Mesodermal cell (in vitro differentiated cells): ENCODE results near the gene CARD8.
"Not testable (repeated sequence)": the region's sequence is repeated elsewhere in the genome, so short reads cannot be mapped to it uniquely, and the experiment has no call there.

ENCODE experiments used
- H3K27ac ChIP-seq: 2 replicates; pipeline ENCODE4 v1.7.0; 2013; ENCODE audit warnings: mild to moderate bottlenecking, low read depth, low read length, moderate library complexity; ENCODE audit not compliant: severe bottlenecking
- H3K36me3 ChIP-seq: 2 replicates; pipeline ENCODE4 v1.7.1; 2013; ENCODE audit warnings: mild to moderate bottlenecking, low read length, moderate library complexity; ENCODE audit not compliant: control insufficient read depth, insufficient read depth
- H3K4me1 ChIP-seq: one replicate; pipeline ENCODE4 v1.7.1; 2013; ENCODE audit warnings: mild to moderate bottlenecking, low read length; ENCODE audit not compliant: insufficient read depth, control insufficient read depth, poor library complexity, severe bottlenecking
- H3K4me3 ChIP-seq: 2 replicates; pipeline ENCODE4 v1.7.0; 2013; ENCODE audit warnings: low read length, control low read depth, mild to moderate bottlenecking; ENCODE audit not compliant: insufficient read depth, poor library complexity, severe bottlenecking; ENCODE audit errors: extremely low read depth
- H3K9me3 ChIP-seq: 2 replicates; pipeline ENCODE4 v1.7.1; 2013; ENCODE audit warnings: mild to moderate bottlenecking, low read length, moderate library complexity; ENCODE audit not compliant: control insufficient read depth
- WGBS, 2 experiments: methylation state at CpG; one replicate each; pipeline ENCODE4 v1.1.5; 2013; ENCODE audit warnings: missing lambda C conversion rate in 2 of 2; ENCODE audit not compliant: insufficient coverage in 2 of 2; 5-methylcytosine and 5-hydroxymethylcytosine counted together

CARD8 gene

DNA sequence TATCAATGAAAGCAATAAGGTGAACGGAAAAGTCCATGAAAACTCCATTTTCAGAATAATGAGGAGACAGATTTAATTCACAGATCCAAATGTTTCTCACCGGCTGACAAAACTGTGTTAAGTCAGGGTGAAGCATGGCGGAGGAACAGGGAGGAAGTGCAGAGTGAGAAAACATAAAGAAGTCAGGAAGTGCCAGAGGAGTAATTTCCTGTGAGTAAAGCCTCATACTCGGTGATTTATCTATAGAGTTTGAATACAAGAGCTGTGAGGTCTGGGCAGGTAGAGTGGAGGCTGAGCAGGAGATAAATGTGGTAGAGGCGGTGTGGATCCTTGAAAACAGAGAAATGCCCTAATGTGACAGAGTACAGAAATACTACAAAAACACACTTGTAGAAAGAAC, 11.4 kb downstream of the CARD8 start:
- Histone ChIP-seq H3K36me3 (peaks cover 40% of the 10 kb centered on the region), H3K9me3 (no peaks in the 10 kb centered on the region), H3K4me3 (no peak overlapping the region), H3K4me1 (no peaks in the 10 kb centered on the region), H3K27ac (peak overlapping the region; percentile 41)
- 76% methylated on average over 3 to 4 of the region's 5 CpGs for WGBS, 2 experiments

DNA sequence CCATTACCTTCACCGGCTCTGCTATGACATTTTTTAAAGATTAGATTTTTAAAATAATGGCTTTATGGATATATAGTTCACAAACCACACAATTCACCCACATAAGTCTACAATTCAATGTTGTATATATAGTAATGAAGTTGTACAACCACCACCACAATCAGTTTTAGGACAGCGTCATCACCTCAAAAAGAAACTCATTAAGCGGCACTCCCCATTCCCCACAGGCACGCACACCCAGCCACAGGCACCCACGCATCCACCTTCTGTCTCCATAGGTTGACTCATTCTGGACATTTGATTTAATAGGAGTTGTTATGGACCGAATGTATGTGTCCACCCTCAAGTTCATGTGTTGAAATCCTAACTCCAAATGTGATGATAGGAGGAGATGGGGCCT, 13.9 kb downstream of the CARD8 start:
- H3K36me3 ChIP-seq, result peaks cover 40% of the 10 kb centered on the region
- not testable (repeated sequence) for H3K27ac ChIP-seq, H3K4me3 ChIP-seq, H3K9me3 ChIP-seq, H3K4me1 ChIP-seq
- WGBS, 2 experiments, result 100% methylated on average over 2 of the region's 6 CpGs; no CpG with 5 or more reads in 1 of the 2 experiments

DNA sequence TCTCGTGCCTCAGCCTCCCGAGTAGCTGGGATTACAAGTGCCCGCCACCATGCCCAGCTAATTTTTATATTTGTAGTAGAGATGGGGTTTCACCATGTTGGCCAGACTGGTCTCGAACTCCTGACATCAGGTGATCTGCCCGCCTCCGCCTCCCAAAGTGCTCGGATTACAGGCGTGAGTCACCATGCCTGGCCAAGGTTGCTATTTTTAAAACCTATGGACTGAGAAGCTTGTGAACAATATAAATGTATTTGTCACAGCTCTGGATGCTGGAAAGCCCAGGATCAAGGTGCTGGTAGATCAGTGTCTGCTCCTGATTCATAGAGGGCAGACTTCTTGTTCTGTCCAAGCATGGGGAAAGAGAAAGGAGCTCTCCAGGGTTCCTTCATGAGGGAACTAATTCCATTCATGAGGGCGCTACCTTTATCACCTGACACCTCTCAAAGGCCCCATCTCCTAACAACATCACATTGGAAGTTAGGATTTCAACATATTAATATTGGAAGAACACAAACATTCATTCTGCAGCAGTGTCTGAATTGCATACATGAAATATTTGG, 16.1 kb downstream of the CARD8 start:
- no peaks in the 10 kb centered on the region for H3K4me1 ChIP-seq
- no peak overlapping the region for H3K4me3 ChIP-seq
- WGBS, 2 experiments, result 86 to 99% methylated on average over 5 to 8 of the region's 9 CpGs
- no peak overlapping the region for H3K27ac ChIP-seq
- peaks cover 32% of the 10 kb centered on the region for H3K36me3 ChIP-seq
- H3K9me3 ChIP-seq, result no peaks in the 10 kb centered on the region

DNA sequence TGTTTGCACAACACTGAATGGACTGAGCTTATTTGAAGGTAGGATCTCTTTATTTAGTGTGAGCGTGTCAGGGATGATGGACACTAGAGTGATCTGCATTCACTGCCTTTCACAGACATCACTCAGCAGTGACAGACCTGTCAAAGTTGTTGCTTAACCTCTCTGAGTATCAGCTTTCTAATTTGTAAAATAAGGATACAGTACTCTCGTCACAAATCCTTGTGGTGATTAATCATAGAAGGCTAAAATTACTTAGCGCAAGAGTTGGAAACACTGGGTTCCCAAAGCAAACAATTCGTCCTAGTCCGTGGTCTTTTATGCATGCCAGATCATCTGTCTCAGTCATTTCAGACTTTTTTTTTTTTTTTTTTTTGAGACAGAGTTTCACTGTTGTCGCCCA, 16.6 kb downstream of the CARD8 start:
- H3K4me3 ChIP-seq, result no peak overlapping the region
- H3K36me3 ChIP-seq, result peaks cover 35% of the 10 kb centered on the region
- no peaks in the 10 kb centered on the region for H3K9me3 ChIP-seq
- H3K4me1 ChIP-seq, result no peaks in the 10 kb centered on the region
- H3K27ac ChIP-seq, result no peak overlapping the region
- WGBS, 2 experiments, result 86 to 96% methylated on average over 5 of the region's 6 CpGs

DNA sequence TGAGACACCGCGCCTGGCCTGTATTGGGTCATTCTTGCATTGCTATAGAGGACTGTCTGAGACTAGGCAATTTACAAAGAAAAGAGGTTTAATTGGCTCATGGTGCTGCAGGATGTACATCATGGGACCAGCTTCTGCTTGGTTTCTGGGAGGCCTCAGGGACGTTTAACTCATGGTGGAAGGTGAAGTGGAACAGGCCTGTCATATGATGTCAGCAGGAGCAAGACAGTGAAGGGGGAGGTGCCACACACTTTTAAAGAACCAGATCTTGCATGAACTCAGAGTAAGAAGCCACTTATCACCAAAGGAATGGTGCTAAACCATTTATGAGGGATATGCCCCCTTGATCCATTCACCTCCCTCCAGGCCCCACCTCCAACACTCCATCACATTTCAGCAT, 18.7 kb downstream of the CARD8 start:
- H3K27ac ChIP-seq, result no peak overlapping the region
- 81 to 85% methylated on average over 3 of the region's 3 CpGs for WGBS, 2 experiments
- H3K4me3 ChIP-seq, result no peak overlapping the region
- peaks cover 37% of the 10 kb centered on the region for H3K36me3 ChIP-seq
- no peaks in the 10 kb centered on the region for H3K4me1 ChIP-seq
- no peaks in the 10 kb centered on the region for H3K9me3 ChIP-seq

DNA sequence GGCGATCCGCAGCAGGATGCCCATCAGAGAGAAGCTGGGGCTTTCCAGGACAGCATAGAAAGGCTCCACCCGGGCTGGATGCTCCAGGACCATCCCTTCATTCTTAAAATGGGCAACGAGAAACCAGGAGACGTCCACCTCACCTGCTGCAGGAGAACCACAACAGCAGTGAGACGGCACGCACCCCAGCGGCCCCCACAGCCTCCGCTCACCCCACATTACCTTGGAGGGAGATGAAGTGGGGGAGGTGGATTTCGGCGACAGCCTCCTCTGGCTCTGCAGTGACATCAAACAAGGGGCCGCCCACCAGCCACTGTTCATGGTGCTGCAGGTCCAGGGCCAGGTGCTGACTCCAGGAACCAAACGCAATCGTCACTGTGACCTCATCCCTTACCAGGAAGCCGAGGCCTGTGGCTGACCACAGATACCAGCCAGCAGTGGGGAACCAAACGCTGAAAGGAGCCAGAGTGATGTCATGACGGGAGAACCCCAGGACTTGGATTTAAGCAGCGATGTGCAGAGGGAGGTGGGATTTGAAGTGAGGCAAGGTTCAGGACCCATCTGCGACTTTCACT, 25.1 kb downstream of the CARD8 start:
- Histone ChIP-seq H3K4me3 (no peak overlapping the region), H3K9me3 (peaks cover 8% of the 10 kb centered on the region), H3K4me1 (no peaks in the 10 kb centered on the region), H3K27ac (no peak overlapping the region), H3K36me3 (peaks cover 47% of the 10 kb centered on the region)
- WGBS, 2 experiments, result 95% methylated on average over 8 to 11 of the region's 19 CpGs

DNA sequence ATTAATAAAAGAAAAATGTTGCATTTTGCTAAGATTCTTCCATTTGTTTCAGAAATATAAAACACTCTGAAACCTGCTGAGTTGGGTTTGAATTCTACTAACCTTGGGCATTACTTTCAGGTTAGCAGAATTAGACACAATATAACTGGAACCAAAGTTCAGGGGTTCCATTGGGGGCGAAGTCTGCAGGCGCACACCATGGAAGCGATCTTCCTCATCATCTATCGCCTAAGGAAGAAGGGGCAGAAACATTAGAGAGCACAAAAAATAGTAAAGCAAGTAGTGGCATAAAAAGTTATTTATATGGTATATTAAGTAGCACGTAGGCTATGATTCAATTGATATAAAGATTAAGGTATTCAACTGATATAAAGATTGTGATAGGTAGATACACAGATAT, 34.1 kb downstream of the CARD8 start:
- 97 to 100% methylated on average over 3 to 5 of the region's 5 CpGs for WGBS, 2 experiments
- Histone ChIP-seq H3K9me3 (no peaks in the 10 kb centered on the region), H3K4me3 (no peak overlapping the region), H3K27ac (no peak overlapping the region), H3K4me1 (peaks cover 5% of the 10 kb centered on the region), H3K36me3 (peaks cover 2% of the 10 kb centered on the region)

DNA sequence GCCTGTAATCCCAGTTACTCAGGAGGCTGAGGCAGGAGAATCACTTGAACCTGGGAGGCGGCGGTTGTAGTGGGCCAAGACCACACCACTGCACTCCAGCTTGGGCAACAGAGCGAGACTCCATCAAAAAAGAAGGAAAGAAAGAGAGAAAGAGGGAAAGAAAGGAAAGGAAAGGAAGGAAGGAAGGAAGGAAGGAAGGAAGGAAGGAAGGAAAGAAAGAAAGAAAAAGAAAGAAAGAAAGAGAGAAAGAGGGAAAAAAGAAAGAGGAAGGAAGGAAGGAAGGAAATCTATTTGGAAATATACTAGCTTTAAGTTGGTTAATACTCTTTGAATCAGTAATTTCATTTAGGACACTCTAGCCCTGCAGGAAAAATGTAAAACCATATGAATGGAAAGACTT, 34.9 kb downstream of the CARD8 start:
- H3K4me1 ChIP-seq, H3K27ac ChIP-seq, H3K9me3 ChIP-seq, H3K4me3 ChIP-seq, H3K36me3 ChIP-seq: not testable (repeated sequence)
- 86 to 100% methylated on average over 1 to 3 of the region's 3 CpGs for WGBS, 2 experiments

DNA sequence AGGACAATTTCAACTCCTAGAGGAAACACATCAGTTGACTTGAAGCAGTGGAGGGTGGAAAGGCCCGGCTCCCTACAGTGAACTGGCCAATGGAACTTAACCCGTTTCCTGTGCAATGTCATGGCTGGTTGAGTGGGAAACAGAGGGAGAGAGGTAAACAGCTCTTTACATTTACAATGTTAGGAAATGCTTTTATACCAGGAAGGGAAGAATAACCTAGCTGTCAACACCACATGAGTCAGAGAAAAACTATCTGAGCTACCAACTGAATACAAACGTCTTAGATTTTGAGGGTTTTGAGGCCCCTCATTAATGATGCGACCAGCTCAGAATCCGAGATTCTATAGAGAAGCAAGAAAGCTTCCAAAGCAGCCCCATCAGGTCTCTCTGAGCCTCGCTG, 36.7 kb downstream of the CARD8 start:
- H3K27ac ChIP-seq, result peak overlapping the region; percentile 76

DNA sequence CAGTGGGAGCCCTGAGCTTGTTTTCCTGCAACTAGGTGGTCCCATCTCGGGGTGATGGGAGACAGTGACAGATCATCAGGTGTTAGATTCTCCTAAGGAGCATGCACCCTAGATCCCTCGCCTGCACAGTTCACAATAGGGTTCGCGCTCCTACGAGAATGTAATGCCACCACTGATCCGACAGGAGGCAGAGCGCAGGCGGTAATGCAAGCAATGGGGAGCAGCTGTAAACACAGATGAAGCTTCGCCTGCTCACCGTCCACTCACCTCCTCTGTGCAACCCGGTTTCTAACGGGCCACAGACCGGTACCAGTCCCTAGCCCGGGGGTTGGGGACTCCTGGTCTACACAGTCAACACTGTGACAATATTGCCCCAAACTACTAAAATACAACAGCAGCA, 38.8 kb downstream of the CARD8 start:
- no peaks in the 10 kb centered on the region for H3K36me3 ChIP-seq
- 59 to 69% methylated on average over 11 to 14 of the region's 14 CpGs for WGBS, 2 experiments
- no peaks in the 10 kb centered on the region for H3K9me3 ChIP-seq
- no peak overlapping the region for H3K4me3 ChIP-seq
- H3K4me1 ChIP-seq, result peaks cover 8% of the 10 kb centered on the region
- no peak overlapping the region for H3K27ac ChIP-seq

More for the DNA sequence above, 36.7 kb downstream of the CARD8 start:
- Histone ChIP-seq H3K4me3 (no peak overlapping the region), H3K4me1 (peaks cover 7% of the 10 kb centered on the region), H3K36me3 (no peaks in the 10 kb centered on the region), H3K9me3 (no peaks in the 10 kb centered on the region)
- 67 to 75% methylated on average over 4 to 5 of the region's 6 CpGs for WGBS, 2 experiments

DNA sequence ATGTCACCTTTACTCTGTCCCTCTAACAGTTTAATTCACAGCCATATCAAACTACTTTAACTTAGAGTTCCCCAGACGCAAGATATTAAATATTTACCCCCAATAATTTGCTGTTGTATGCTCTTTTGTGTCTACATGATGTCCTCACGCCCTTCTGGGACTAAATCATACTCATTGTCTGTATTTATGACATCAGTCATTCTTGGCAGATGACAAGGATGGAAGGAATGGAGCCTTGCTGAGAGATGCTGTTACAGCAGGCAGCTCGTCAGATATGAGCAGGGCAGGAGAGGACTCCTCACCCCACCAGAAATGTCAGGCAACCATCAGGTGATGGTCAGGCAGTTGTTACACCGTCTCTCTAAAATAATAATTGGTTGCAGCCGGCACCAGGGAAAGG, 41.8 kb downstream of the CARD8 start:
- whole genome bisulfite sequencing, 2 experiments, result 93 to 97% methylated on average over 4 of the region's 5 CpGs
- Histone ChIP-seq H3K4me1 (peaks cover 3% of the 10 kb centered on the region), H3K4me3 (no peak overlapping the region), H3K36me3 (peaks cover 10% of the 10 kb centered on the region), H3K27ac (no peak overlapping the region), H3K9me3 (no peaks in the 10 kb centered on the region)
